ENCODE results near the gene SEPTIN5.

SEPTIN5 gene

GRCh38 chr22:19760951-19761724 is 46.8 kb downstream of the SEPTIN5 start:
- no peak for DNase-seq (ENCODE audit: low read depth)
- TF ChIP-seq CTCF (IDR thresholded peaks at IDR 0.05; ENCODE audit: control insufficient read depth, insufficient read depth, low read depth, low read length, missing control alignments), result no peak
- H3K4me3 ChIP-seq (ENCODE audit: control insufficient read depth, low read depth, low read length), result no peak overlapping the region

GRCh38 chr22:19761725-19762567 is 47.6 kb downstream of the SEPTIN5 start:
- DNase-seq (ENCODE audit: low read depth), result no peak
- TF ChIP-seq CTCF (IDR thresholded peaks at IDR 0.05; ENCODE audit: control insufficient read depth, insufficient read depth, low read depth, low read length, missing control alignments), result no peak
- no peak overlapping the region for H3K4me3 ChIP-seq (ENCODE audit: control insufficient read depth, low read depth, low read length)

- no peak overlapping the region for H3K4me3 ChIP-seq (ENCODE audit: control insufficient read depth, low read depth, low read length)
- TF ChIP-seq CTCF (IDR thresholded peaks at IDR 0.05; ENCODE audit: control insufficient read depth, insufficient read depth, low read depth, low read length, missing control alignments), result no peak
- no peak for DNase-seq (ENCODE audit: low read depth)
These were observed 48.5 kb downstream of the SEPTIN5 start for GRCh38 chr22:19762568-19763457.

GRCh38 chr22:19763458-19764298 is 49.4 kb downstream of the SEPTIN5 start:
- no peak overlapping the region for H3K4me3 ChIP-seq (ENCODE audit: control insufficient read depth, low read depth, low read length)
- no peak for TF ChIP-seq CTCF (IDR thresholded peaks at IDR 0.05; ENCODE audit: control insufficient read depth, insufficient read depth, low read depth, low read length, missing control alignments)
- DNase-seq (ENCODE audit: low read depth), result no peak

GRCh38 chr22:19764299-19764593 is 49.9 kb downstream of the SEPTIN5 start:
- H3K4me3 ChIP-seq (ENCODE audit: control insufficient read depth, low read depth, low read length), result no peak overlapping the region
- DNase-seq (ENCODE audit: low read depth), result no peak
- TF ChIP-seq CTCF (IDR thresholded peaks at IDR 0.05; ENCODE audit: control insufficient read depth, insufficient read depth, low read depth, low read length, missing control alignments), result no peak

Data from AG09309 (cell line).